HTERT RPE-1 (cell line): Measurements from ENCODE around the gene CWF19L2.
"Not testable (repeated sequence)": the region's sequence is repeated elsewhere in the genome, so short reads cannot be mapped to it uniquely, and the experiment has no call there.

ENCODE experiments used
- in situ Hi-C: fragments of 300-500 bp; cut with MboI; formaldehyde crosslinking; loops from 4 replicates; pipeline ENCODE4 v1.14.3; 2020; ENCODE audit warnings: low sequenced_read_pairs

The CWF19L2 gene

DNA sequence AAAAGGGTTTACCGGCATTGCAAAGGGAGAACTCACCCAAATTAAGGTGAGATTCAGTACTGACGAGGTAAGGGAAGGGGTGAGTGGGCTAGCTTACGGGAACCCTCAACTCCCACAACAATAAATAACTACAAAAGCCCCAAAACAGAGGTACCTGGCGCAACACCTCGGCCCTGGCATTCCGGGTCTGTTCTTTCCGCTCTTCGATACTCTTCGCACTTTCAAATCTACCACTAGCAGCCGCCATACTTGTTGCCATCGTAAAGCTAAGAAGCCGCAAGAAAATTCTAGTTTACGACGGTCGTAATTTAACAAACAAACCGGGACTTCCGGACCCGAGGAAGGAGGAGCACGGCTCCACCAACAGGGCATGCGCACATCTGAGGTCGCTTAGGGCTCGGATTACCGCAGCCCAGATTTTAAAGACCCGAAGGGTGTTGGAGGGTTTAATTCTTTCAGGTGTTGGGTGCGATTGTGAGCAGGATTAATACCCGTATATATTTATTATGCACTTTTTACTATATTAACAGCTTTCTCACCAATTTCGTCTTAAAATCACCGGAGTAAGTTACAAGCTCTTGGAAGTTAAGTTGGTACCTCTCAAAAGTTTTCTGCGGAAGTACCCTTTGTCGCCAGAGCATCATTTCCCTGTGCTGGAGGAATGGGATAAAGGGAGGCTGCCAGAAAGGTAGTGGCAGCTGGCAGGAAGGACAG lies at the start of gene CWF19L2:
TSS of gene CWF19L2 (minus strand) at position 268 of the 714 bp plus-strand sequence. CDS start at position 259, 9 bp downstream.
- in situ Hi-C loops, result no loop called here

GRCh38 chr11:107505647-107506225 lies 48.1 kb upstream of the CWF19L2 start:
- in situ Hi-C loops, result no loop called here

DNA sequence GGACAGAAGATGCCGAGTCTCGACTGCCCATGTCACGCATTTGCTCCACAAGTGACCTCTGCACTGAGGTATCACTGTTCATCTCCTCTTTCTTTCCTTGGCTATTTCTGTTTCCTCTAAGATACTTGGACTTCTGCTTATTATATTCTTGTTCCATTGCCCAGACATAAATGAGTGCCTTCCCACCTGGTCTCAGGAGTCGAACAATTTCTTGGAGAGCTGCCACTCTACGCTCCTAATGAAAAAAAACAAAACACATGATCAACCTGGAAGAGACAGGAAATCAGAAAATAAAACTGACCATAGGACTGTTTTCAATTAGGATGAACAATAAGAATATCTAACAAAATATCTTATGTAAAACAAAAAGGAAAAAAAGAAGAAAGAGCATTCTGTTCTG lies 47.4 kb upstream of the CWF19L2 start:
- in situ Hi-C loops, result no loop called here

DNA sequence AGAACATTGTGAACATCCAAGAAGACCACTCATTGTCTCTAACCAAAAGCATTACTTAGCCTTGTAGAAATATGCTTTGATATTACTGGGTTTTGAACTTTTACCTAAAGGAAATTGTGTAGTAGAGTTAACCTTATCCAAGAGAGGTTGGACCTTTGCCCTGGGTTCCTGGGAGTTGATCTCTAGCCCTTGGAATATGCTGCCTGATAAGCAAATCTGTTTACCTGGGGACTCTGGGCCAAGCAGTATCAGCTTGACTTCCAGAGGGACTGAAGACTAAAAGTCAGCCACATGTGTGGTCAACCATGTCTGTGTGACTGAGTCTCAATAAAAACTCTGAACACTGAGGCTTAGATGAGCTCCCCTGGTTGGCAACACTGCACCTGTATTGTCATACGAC lies 44.1 kb upstream of the CWF19L2 start:
- in situ Hi-C loops, result no loop called here

DNA sequence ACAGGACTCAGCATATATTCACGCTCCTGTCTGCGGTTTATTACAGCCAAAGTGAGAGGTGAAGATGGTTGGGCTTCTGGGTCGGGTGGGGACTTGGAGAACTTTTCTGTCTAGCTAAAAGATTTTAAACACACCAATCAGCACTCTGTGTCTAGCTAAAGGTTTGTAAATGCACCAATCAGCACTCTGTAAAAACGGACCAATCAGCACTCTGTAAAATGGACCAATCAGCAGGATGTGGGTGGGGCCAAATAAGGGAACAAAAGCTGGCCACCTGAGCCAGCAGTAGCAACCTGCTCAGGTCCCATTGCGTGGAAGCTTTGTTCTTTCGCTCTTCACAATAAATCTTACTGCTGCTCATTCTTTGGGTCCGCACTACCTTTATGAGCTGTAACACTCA lies 39.7 kb upstream of the CWF19L2 start:
- in situ Hi-C loops, result not testable (repeated sequence)

GRCh38 chr11:107496011-107496410 lies 38.4 kb upstream of the CWF19L2 start:
- in situ Hi-C loops, result no loop called here

DNA sequence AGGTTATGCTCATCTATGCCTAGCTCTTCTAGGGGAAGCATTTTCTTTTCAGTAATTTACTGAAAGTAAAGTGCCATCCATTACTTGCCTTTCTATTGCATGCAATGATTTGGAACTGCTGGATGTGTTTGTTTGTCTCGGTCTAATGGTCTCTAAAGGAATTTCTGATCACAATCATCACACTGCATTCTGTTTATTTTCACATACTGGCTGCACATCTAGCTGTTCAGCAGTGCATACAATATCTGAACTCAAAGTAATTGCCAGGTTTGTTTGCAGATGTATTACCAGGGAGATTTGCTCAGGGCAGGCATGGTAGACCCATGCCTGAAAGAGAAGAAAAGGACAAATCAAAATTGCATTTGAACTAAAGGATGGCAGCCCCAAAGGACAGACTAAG lies 36.4 kb upstream of the CWF19L2 start:
- in situ Hi-C loops, result no loop called here

DNA sequence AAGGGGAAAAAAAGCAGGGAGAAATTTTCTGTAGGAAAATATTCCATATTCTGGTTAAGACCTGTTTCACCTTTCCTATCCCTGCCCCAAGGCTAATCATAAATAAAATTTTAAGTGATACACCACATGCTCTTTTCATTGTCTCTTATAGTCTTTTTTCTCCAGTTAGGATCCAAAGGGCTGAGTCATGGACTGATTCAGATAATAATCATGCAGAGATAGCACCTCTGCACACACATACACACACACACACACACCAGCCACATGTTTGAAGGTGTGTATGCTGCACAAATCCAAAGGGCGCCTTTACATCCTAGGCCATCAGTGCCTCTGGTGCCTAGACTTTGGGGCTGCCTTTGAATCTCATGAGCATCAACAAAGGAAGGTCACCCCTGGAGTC lies 35.5 kb upstream of the CWF19L2 start:
- in situ Hi-C loops, result no loop called here

DNA sequence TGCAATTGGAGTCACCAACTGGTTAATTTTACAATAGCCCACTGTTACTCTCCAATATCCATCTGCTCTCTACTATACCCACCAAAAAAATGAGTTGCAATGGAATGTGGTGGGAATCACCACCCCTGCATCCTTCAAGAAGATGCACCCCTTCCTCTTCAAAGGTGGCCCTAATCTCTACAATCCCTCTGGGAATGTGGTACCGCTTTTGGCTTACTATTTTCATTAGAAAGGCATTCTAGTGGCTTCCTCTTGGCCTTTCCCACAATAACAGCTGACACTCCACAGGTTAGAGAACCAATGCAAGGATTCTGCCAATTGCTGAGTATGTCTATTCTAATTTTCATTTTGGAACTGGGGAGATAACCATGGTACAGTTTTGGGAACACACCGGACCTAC lies 33.2 kb upstream of the CWF19L2 start:
- in situ Hi-C loops, result no loop called here

GRCh38 chr11:107482234-107482633 lies 24.6 kb upstream of the CWF19L2 start:
- in situ Hi-C loops, result no loop called here

- in situ Hi-C loops, result no loop called here
Measured at GRCh38 chr11:107478922-107479321, 21.3 kb upstream of the CWF19L2 start.

DNA sequence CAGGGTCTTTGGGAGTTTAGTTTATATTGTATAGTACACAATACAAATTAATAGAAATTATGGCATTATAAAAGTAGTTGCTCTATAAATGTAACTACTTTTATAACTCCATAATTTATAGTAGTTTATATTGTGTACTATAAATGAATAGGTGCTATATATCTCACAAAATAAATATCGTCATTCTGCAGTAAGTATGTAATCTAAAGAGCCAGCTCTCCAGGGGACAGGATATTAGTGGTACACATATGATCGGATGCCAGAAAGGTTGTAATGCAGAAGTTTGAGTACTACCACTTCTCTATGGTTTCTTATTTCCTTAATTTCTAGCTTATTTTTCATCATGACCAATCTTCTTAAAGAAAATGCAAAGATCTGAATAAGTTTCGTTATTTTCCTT lies 20.2 kb upstream of the CWF19L2 start:
- in situ Hi-C loops, result no loop called here

- in situ Hi-C loops, result no loop called here
Measured at GRCh38 chr11:107473792-107474191, 16.2 kb upstream of the CWF19L2 start.

DNA sequence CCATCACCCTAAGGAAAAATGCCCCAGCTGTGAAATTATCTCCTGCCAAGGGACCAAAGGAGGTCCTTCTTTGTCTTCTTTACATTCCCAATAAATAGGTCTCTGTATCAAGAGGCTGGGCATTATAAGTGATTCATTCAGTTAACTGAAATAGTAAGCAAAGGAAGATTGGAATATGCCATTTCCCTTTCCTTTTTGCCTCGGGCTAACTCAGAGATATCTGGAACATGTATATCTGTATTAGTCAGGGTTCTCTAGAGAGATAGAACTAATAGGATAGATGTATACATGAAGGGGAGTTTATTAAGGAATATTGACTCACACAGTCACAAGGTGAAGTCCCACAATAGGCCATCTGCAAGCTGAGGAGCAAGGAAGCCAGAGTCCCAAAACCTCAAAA lies 15.3 kb upstream of the CWF19L2 start:
- in situ Hi-C loops, result no loop called here

GRCh38 chr11:107468596-107468995 lies 11.0 kb upstream of the CWF19L2 start:
- in situ Hi-C loops, result no loop called here

DNA sequence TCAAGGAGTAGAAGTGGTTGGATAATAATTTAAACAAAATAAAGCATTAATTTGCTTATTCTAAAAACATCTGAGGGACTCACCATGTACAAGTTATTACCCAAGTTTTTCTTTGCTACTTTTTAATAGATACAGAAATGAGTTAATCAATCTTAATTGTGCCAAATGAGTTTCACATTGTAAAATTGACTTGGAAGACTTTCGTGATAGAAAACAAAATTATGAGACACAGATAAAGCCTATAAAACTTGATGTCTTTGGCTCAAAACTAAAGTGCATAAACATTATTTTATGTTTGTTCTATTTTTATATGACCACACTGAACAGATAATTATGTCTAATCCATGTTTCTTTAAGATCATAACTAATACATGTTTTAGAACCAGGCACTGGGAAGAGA lies 10.1 kb upstream of the CWF19L2 start:
- in situ Hi-C loops, result no loop called here

DNA sequence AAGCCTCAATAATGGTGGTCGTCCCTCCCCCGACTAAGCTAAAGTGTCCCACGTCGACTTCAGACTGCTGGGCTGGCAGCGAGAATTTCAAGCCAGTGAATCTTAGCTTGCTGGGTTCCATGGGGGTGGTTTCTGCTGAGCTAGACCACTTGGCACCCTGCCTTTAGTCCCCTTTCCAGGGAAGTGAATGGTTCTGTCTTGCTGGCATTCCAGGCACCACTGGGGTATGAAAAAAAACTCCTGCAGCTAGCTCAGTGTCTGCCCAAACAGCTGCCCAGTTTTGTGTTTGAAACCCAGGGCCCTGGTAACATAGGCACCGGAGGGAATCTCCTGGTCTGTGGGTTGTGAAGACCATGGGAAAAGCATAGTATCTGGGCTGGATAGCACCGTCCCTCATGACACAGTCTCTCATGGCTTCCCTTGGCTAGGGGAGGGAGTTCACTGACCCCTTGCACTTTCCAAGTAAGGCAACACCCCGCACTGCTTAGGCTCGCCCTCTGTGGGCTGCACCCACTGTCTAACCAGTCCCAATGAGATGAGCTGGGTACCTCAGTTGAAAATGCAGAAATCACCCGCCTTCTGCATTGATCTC lies 8.7 kb upstream of the CWF19L2 start:
- in situ Hi-C loops, result not testable (repeated sequence)

GRCh38 chr11:107457205-107457557 lies 444 bp downstream of the CWF19L2 start:
- in situ Hi-C loops, result no loop called here

DNA sequence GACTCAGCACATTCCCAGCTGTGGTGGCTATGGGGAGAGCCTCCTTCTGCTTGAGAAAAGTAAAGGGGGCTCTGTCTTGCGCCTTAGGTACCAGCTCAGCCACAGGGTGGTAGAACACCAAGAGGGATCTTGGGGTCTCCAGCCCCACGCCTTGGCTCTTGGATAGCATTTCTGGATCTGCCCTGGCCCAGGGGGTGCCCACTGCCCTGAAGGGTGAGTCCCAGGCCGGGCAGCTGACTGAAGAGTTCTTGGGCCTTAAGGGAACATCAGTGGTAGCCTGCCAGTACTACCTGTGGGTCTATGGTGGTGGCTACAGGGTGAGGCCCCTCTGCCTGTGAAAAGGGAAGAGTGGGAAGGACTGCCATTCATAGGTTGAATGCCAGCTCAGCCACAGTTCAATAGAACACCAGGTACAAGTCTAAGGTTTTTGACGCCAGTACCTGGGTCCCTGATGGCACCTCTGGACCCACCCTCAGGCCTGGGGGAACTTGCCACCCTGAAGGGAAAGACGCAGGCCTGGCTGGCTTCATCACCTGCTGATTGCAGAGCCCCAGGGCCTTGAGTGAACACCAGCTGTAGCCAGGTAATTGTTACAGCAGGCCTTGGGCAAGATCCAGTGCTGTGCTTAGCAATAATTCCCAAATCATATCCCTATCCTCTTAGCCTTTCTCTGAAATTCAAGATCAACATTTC lies 3.9 kb downstream of the CWF19L2 start:
- in situ Hi-C loops, result no loop called here

- in situ Hi-C loops, result no loop called here
Measured at GRCh38 chr11:107446822-107447431, 10.7 kb downstream of the CWF19L2 start.

DNA sequence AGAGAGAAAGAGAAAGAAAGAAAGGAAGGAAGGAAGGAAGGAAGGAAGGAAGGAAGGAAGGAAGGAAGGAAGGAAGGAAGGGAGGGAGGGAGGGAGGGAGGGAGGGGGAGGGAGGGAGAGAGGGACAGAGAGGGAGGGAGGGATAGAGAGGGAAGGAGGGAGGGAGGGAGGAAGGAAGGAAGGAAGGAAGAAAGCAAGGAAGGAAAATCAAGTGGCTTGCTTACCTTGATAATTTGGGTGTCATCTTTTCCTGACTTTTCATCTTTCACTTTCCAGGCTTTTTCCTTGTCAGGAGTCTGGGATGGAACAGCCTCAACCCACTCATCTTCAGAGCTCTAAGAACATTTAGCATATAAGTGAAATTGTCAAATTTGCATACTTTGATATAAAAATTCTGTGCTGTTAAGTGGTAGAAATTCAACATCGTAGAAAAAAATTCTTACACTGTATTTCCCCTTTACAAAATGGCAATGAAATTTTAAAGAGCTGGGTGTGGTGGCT lies 14.9 kb downstream of the CWF19L2 start:
- in situ Hi-C loops, result no loop called here
